ENCODE results near the gene C5orf58. TPM values are rescaled to one million over a fixed set of nuclear protein-coding genes. Genes with fewer than 3 reads are reported as not detected.

Gene C5orf58
- total and polyA plus RNA-seq, 7 experiments from 2014 or later, result 1.6 to 2.0 TPM; not detected in 5

DNA sequence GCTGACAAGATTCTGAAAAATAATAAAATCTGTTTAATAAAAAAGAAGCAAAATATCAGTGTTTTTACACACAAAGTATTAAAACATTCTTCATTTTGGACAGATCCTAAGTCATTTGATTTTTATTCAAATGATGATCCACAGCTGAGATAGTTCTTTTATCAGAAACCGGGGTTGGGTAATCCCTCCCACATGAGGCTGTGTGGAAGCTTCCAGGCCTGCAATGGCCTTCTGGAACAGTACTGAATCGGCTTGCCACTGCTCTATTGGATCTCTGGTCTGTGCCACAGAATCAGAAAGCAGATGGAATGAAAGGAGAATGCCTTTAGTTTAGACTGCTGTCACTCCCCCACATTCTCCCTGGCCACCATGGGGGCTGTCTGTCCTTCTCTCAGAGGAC is 6.1 kb upstream of the C5orf58 start:
- H3K4me3 Mint-ChIP-seq, result no peak overlapping the region
- H3K36me3 Mint-ChIP-seq, result no peaks in the 10 kb centered on the region
- H3K4me1 Mint-ChIP-seq, result peaks cover 0 to 11% (median 5%) of the 10 kb centered on the region in 7 donors
- ATAC-seq (no peak), DNase-seq (no peak)
- Histone ChIP-seq H3K4me1 (ENCODE audit: control insufficient read depth in 2 of 2, insufficient read depth in 2 of 2, low read length in 2 of 2) (no peaks in the 10 kb centered on the region), H3K36me3 (ENCODE audit: control insufficient read depth in 2 of 3, insufficient read depth in 3 of 3, low read length in 3 of 3) (no peaks in the 10 kb centered on the region), H3K27ac (ENCODE audit: low read depth, low read length) (no peak overlapping the region), H3K4me3 (ENCODE audit: low read length) (no peak overlapping the region), H3K9me3 (ENCODE audit: control insufficient read depth in 2 of 3, low read length in 3 of 3) (no peaks in the 10 kb centered on the region), H3K27me3 (ENCODE audit: control insufficient read depth in 2 of 2, insufficient read depth in 2 of 2, low read length in 2 of 2) (no peaks in the 10 kb centered on the region)
- POLR2A ChIA-PET, result interaction anchor here (1.4 to 2.5 kb wide), 5 partner anchors 39 to 111 kb away, joined by 3 to 13 read pairs (median 10); no protein-coding TSS in a partner anchor
- H3K27ac Mint-ChIP-seq, result no peak overlapping the region
- no peaks in the 10 kb centered on the region for H3K27me3 Mint-ChIP-seq
- H3K9me3 Mint-ChIP-seq, result no peaks in the 10 kb centered on the region
- CTCF ChIA-PET, result interaction anchor here (0.6 to 11.4 kb wide), 21 partner anchors 8 to 196 kb away, joined by 3 to 177 read pairs (median 5); partner anchors contain the start of gene LCP2
- intact Hi-C loops (cut with micrococcal nuclease), result loop anchor here (1.0 to 2.0 kb wide), 8 partner anchors 42 to 195 kb away; partner anchors contain the start of gene LCP2 (in 1 of the 2)

- Histone ChIP-seq H3K4me1 (ENCODE audit: control insufficient read depth in 2 of 2, insufficient read depth in 2 of 2, low read length in 2 of 2) (no peaks in the 10 kb centered on the region), H3K27ac (ENCODE audit: low read depth, low read length) (no peak overlapping the region), H3K4me3 (ENCODE audit: low read length) (no peak overlapping the region), H3K9me3 (ENCODE audit: control insufficient read depth in 2 of 3, low read length in 3 of 3) (no peaks in the 10 kb centered on the region), H3K27me3 (ENCODE audit: control insufficient read depth in 2 of 2, insufficient read depth in 2 of 2, low read length in 2 of 2) (no peaks in the 10 kb centered on the region), H3K36me3 (ENCODE audit: control insufficient read depth in 2 of 3, insufficient read depth in 3 of 3, low read length in 3 of 3) (no peaks in the 10 kb centered on the region)
- Mint-ChIP-seq H3K27ac (peak overlapping the region in 1 of 9 donors; percentile 30), H3K4me1 (peaks cover 0 to 11% (median 5%) of the 10 kb centered on the region in 7 donors), H3K4me3 (no peak overlapping the region), H3K9me3 (no peaks in the 10 kb centered on the region), H3K36me3 (peaks cover 0 to 3% (median 0%) of the 10 kb centered on the region in 5 donors), H3K27me3 (no peaks in the 10 kb centered on the region)
- intact Hi-C loops (cut with micrococcal nuclease), result no loop called here
- POLR2A ChIA-PET, result no interaction called here
- DNase-seq, result no peak
- ATAC-seq, result no peak
- CTCF ChIA-PET, result interaction anchor here (1.0 to 11.4 kb wide), 6 partner anchors 33 to 191 kb away, joined by 3 to 177 read pairs (median 30); no protein-coding TSS in a partner anchor
Observed at GRCh38 chr5:170228762-170229435, 3.9 kb upstream of the C5orf58 start.

DNA sequence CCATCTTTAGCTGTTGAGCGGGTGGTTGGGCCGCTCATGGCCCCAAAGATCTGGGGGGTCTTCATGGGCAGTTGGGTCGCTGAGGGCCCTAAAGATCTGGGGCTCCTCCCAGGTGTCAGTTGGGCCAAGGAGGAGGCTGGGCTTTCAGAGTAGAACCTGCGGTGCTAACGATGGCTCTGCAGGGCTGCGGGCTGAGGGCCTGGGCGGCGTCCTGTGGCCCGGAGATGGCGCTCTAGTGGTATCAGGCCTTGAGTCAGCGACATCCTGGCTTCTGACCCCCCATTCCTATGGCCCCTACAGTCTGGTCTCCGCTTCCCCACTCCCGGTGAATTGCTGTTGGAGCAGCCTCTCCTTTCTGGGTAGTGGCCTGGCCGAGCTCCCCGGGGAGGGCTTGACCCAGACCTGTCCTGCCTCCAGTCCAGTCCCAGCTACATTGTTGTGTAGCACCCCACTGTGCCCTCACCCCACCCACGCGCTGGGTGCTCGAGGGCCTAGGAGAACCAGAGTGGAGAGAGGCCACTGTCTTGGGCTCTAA is 640 bp downstream of the C5orf58 start:
- Histone ChIP-seq H3K27ac (ENCODE audit: low read depth, low read length) (no peak overlapping the region), H3K4me3 (ENCODE audit: low read length) (no peak overlapping the region), H3K27me3 (ENCODE audit: control insufficient read depth in 2 of 2, insufficient read depth in 2 of 2, low read length in 2 of 2) (no peaks in the 10 kb centered on the region), H3K36me3 (ENCODE audit: control insufficient read depth in 2 of 3, insufficient read depth in 3 of 3, low read length in 3 of 3) (no peaks in the 10 kb centered on the region), H3K9me3 (ENCODE audit: control insufficient read depth in 2 of 3, low read length in 3 of 3) (no peaks in the 10 kb centered on the region), H3K4me1 (ENCODE audit: control insufficient read depth in 2 of 2, insufficient read depth in 2 of 2, low read length in 2 of 2) (no peaks in the 10 kb centered on the region)
- intact Hi-C loops (cut with micrococcal nuclease), result no loop called here
- Mint-ChIP-seq H3K27me3 (no peaks in the 10 kb centered on the region), H3K27ac (peak overlapping the region in 1 of 9 donors; percentile 59), H3K4me3 (no peak overlapping the region), H3K9me3 (peaks cover 0 to 1% (median 0%) of the 10 kb centered on the region in 11 donors), H3K4me1 (peaks cover 0 to 20% (median 15%) of the 10 kb centered on the region in 7 donors), H3K36me3 (peaks cover 0 to 15% (median 0%) of the 10 kb centered on the region in 5 donors)
- ATAC-seq (no peak), DNase-seq (no peak)
- ChIA-PET POLR2A (interaction anchor here (0.7 kb wide), 1 partner anchor 106 kb away, joined by 3 read pairs; no protein-coding TSS in a partner anchor), CTCF (no interaction called here)

DNA sequence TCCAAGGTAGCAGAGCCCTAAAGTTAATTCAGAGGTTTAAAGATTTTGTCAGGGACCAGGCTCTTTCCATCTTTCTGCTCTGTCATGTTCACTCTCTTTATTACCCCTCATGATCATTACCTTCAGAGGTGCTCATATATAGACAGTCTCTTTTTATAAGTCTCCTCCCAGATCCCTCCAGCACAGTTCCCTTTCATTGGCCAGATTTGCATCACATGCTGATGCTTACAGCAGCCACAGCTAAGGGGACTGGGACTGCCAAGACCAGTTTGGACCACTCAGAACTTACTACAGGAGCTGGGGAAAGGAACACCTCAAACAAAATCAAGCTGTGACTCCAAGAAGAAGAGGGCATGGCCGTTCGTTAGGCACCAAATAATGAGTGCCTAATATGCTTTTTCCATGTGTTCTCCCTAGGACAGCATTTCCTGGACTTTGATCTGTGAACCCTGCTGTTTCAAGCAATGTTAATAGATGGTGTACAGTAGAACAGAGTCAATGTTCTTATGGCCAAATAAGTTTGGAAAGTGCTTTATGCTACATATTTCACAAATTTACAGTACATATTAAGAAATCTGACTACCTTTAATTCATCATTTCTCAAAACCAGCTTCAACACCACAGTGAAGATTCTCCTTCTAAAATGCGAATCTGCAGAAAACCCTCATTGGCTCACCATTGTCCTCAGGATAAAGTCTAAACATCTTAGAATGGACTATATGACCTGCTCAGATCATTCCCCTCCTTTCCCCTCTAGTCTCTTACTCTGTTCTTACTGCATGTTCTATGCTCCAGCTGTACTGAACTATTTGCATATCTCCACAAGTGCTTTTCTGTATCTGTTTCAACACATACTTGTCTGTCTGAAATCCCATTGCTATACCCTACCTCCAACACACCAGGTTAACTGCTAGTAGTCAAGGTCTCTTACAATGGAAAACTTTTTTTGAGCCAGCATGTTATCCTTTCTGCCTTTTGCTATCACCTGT is 3.4 kb downstream of the C5orf58 start:
- POLR2A ChIA-PET, result interaction anchor here (1.1 kb wide), 1 partner anchor 25 kb away, joined by 4 read pairs; no protein-coding TSS in a partner anchor
- intact Hi-C loops (cut with micrococcal nuclease), result loop anchor here in 1 of 2 donors (2.0 kb wide), 1 partner anchor 19 kb away; no protein-coding TSS in a partner anchor
- no peak overlapping the region for H3K4me3 Mint-ChIP-seq

DNA sequence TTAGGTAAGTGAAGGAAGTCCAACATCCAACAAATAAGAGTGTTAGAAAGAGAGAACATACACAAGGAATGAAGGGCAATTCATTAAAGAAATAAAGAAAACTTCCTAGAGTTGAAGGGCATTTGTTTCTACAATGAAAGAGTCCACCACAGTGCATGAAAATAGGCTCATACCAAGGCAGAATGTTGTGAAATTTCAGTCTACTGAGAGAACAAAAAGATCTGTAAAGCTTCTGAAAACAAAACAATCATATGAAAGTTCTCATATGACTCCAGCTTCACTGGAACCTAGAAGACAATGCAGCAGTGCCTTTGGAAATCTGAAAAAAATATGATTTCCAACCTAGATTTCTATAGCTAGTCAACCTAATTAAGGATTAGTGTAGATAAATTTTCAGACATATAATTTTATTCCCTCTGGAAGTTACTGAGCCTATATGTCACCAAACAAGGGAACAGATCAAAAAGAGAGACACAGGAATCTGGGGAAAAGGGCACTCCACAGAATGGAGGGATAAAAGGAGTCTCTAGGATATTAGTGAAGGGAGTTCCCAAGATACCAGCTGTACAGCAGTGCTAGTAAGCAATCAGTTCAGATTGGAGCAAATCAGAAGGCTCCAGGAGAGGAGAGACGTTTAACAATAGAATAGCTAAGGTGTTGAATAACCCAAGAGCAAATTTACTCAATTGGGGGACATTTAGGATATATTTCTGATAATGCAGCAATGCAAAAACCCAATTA is 5.8 kb downstream of the C5orf58 start:
- no peak for ATAC-seq
- H3K9me3 ChIP-seq (ENCODE audit: control insufficient read depth in 2 of 3, low read length in 3 of 3), result no peaks in the 10 kb centered on the region
- no peaks in the 10 kb centered on the region for H3K27me3 ChIP-seq (ENCODE audit: control insufficient read depth in 2 of 2, insufficient read depth in 2 of 2, low read length in 2 of 2)
- no peaks in the 10 kb centered on the region for H3K27me3 Mint-ChIP-seq
- no peak for DNase-seq
- peak overlapping the region in 5 of 9 donors; percentile 0 to 55 (median 6) for H3K27ac Mint-ChIP-seq
- intact Hi-C loops (cut with micrococcal nuclease), result no loop called here
- peaks cover 0 to 7% (median 0%) of the 10 kb centered on the region in 11 donors for H3K9me3 Mint-ChIP-seq
- H3K36me3 Mint-ChIP-seq, result peaks cover 0 to 18% (median 0%) of the 10 kb centered on the region in 5 donors
- CTCF ChIA-PET, result interaction anchor here (0.8 to 1.5 kb wide), 4 partner anchors 8 to 100 kb away, joined by 3 to 8 read pairs (median 4); no protein-coding TSS in a partner anchor
- no peak overlapping the region for H3K4me3 Mint-ChIP-seq
- H3K4me3 ChIP-seq (ENCODE audit: low read length), result no peak overlapping the region
- peaks cover 0 to 26% (median 18%) of the 10 kb centered on the region in 7 donors for H3K4me1 Mint-ChIP-seq
- no peaks in the 10 kb centered on the region for H3K4me1 ChIP-seq (ENCODE audit: control insufficient read depth in 2 of 2, insufficient read depth in 2 of 2, low read length in 2 of 2)
- no peak overlapping the region for H3K27ac ChIP-seq (ENCODE audit: low read depth, low read length)
- no peaks in the 10 kb centered on the region for H3K36me3 ChIP-seq (ENCODE audit: control insufficient read depth in 2 of 3, insufficient read depth in 3 of 3, low read length in 3 of 3)
- POLR2A ChIA-PET, result interaction anchor here (0.6 to 0.9 kb wide), 5 partner anchors 8 to 85 kb away, joined by 3 to 6 read pairs (median 4); no protein-coding TSS in a partner anchor

More for the DNA sequence above, 3.4 kb downstream of the C5orf58 start:
- no peaks in the 10 kb centered on the region for H3K27me3 Mint-ChIP-seq
- no peak overlapping the region for H3K4me3 ChIP-seq (ENCODE audit: low read length)
- peaks cover 0 to 26% (median 18%) of the 10 kb centered on the region in 7 donors for H3K4me1 Mint-ChIP-seq
- no peak for ATAC-seq
- H3K36me3 Mint-ChIP-seq, result peaks cover 0 to 21% (median 0%) of the 10 kb centered on the region in 5 donors
- H3K27me3 ChIP-seq (ENCODE audit: control insufficient read depth in 2 of 2, insufficient read depth in 2 of 2, low read length in 2 of 2), result no peaks in the 10 kb centered on the region
- H3K27ac ChIP-seq (ENCODE audit: low read depth, low read length), result no peak overlapping the region
- peak overlapping the region in 8 of 9 donors; percentile 6 to 83 (median 30) for H3K27ac Mint-ChIP-seq
- DNase-seq, result no peak
- H3K36me3 ChIP-seq (ENCODE audit: control insufficient read depth in 2 of 3, insufficient read depth in 3 of 3, low read length in 3 of 3), result no peaks in the 10 kb centered on the region
- H3K9me3 ChIP-seq (ENCODE audit: control insufficient read depth in 2 of 3, low read length in 3 of 3), result no peaks in the 10 kb centered on the region
- H3K4me1 ChIP-seq (ENCODE audit: control insufficient read depth in 2 of 2, insufficient read depth in 2 of 2, low read length in 2 of 2), result no peaks in the 10 kb centered on the region
- H3K9me3 Mint-ChIP-seq, result peaks cover 0 to 7% (median 0%) of the 10 kb centered on the region in 11 donors
- CTCF ChIA-PET, result interaction anchor here (0.6 to 2.2 kb wide), 6 partner anchors 10 to 103 kb away, joined by 3 to 9 read pairs (median 6); no protein-coding TSS in a partner anchor

Measured in naive thymus-derived CD4-positive, alpha-beta T cell (primary cell).